SJCRH30 (cell line): ENCODE results near the gene MEGF9. TPM values are rescaled to one million over a fixed set of nuclear protein-coding genes. Genes with fewer than 3 reads are reported as not detected.

ENCODE experiments used
- DNase-seq, 2 experiments: peaks; one replicate each; pipeline ENCODE4 v3.0.0-alpha.2; 2015 to 2020
- H3K27ac ChIP-seq: fragments of 250-450 bp; sonication (Bioruptor Pico); 2 replicates; pipeline ENCODE4 v1.5.1; 2020; ENCODE audit warnings: mild to moderate bottlenecking, moderate library complexity
- H3K27me3 ChIP-seq: fragments of 250-450 bp; sonication (Bioruptor Pico); 2 replicates; pipeline ENCODE4 v1.5.1; 2020; ENCODE audit warnings: mild to moderate bottlenecking, moderate library complexity
- H3K36me3 ChIP-seq: fragments of 250-450 bp; sonication (Bioruptor Pico); 2 replicates; pipeline ENCODE4 v1.5.1; 2020; ENCODE audit warnings: mild to moderate bottlenecking, moderate library complexity
- H3K4me1 ChIP-seq: fragments of 250-450 bp; sonication (Bioruptor Pico); 2 replicates; pipeline ENCODE4 v1.5.1; 2020; ENCODE audit warnings: mild to moderate bottlenecking, moderate library complexity
- H3K4me3 ChIP-seq: fragments of 250-450 bp; sonication (Bioruptor Pico); 2 replicates; pipeline ENCODE4 v1.5.1; 2020; ENCODE audit warnings: mild to moderate bottlenecking, moderate library complexity
- H3K9me3 ChIP-seq: fragments of 250-450 bp; sonication (Bioruptor Pico); replicated peaks from 2 replicates; pipeline ENCODE4 v1.5.1; 2020; ENCODE audit warnings: mild to moderate bottlenecking, moderate library complexity
- total RNA-seq: library from RNA; depleted of rRNA; stranded (reverse); fragments of >200 nt; shearing (Covaris generic); gene quantifications from 2 replicates; pipeline ENCODE4 v1.2.3, GENCODE V29; 2014

MEGF9 gene
- total RNA-seq, 1 experiment from 2014 or later: 12.8 TPM

DNA sequence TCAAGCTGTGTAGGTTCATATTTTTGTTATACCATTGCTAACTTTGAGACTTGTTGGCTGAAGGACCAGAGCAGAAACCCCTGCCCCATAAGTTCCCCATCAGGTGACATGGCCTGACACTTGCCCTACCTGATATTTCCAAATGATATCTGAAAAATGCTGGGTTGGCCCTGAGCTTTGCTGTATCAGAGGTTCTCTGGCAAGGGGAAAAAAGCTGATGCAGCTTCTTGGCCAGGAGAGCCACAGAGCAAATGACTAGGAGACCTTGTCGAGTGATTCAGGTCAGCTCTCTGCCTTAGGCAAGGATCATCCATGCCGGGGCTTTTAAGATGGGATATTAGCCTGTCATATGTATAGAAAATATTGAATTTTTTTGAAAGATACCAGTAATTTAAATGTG lies 2.9 kb upstream of the MEGF9 start:
- Histone ChIP-seq H3K4me3 (no peak overlapping the region), H3K27me3 (no peaks in the 10 kb centered on the region), H3K4me1 (peaks cover 17% of the 10 kb centered on the region), H3K27ac (no peak overlapping the region), H3K9me3 (no peaks in the 10 kb centered on the region), H3K36me3 (no peaks in the 10 kb centered on the region)
- no peak for DNase-seq

DNA sequence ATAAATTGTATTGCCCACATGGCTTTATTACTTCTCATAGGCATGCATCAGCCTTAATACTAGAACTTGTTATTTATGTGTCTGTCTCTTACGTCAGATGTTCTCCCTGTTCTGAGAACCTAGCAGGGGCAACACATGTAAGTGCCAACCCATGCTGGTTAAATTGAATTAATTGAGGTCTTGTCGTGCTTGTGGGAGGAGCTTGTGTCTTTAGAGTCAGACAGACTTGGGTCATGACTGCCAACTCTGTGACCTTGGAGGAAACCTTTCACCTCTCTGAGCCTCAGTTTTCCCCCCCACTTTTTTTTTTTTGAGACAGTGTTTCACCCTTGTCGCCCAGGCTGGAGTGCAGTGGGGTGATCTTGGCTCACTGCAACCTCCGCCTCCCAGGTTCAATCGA lies 2.2 kb upstream of the MEGF9 start:
- H3K36me3 ChIP-seq: no peaks in the 10 kb centered on the region
- no peak overlapping the region for H3K27ac ChIP-seq
- H3K9me3 ChIP-seq: no peaks in the 10 kb centered on the region
- H3K27me3 ChIP-seq: no peaks in the 10 kb centered on the region
- DNase-seq: no peak
- no peak overlapping the region for H3K4me3 ChIP-seq
- peaks cover 18% of the 10 kb centered on the region for H3K4me1 ChIP-seq

DNA sequence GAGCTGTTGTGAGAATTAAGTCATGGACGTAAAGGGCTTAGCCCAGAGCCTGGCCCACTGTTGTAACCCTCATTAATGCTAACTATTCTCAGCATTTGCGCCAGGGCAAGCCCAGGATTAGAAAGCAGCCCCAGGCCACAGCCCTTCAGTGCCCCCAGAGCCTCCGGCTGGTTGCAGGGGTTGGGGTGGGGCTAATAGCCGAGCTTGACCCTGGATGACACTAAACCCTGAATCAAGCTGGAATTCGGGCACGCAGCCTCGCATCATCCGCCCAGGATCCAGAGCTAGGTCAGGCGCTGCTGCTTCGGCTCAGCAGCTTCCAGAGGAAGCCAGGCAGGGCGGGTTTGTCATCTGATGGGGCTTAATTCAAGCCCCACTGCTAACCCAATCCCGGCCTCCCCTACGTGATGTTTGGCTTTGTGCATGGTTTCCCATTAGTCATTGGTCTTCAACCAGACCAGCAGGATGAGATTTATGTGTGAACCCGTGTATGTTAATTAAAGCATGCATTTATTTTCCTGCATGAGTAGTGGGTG lies 1.2 kb upstream of the MEGF9 start:
- Histone ChIP-seq H3K36me3 (no peaks in the 10 kb centered on the region), H3K4me1 (peaks cover 25% of the 10 kb centered on the region), H3K4me3 (peak overlapping the region; percentile 79), H3K9me3 (no peaks in the 10 kb centered on the region), H3K27ac (peak overlapping the region; percentile 83), H3K27me3 (no peaks in the 10 kb centered on the region)
- peak; percentile 84 for DNase-seq

DNA sequence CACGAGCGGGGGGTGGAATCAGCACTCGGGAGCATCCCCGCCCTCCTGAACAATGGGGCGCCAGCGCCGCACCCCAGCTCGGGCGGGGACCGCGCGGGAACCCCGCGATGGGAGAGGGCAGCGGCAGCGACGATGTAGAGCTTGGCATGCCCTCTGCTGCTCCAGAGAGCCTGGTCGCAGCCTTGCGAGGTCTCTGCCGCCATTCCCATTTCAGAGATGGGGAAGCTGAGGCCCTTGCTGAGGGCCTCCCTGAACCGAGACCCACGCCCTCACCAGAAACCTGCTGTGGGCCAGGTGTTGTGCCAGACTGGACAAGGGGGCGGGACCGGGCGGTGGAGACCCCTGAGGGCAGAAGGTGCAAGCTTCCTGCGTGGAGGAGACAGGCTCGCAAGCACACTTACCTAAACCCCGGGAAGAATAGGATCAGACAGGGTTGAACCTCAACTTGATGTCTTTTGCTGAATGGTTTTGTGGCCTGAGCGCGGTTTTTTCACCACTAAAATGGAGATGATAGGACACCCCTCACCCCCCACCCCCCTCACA lies 647 bp upstream of the MEGF9 start:
- H3K4me3 ChIP-seq: peak overlapping the region; percentile 79
- H3K36me3 ChIP-seq: no peaks in the 10 kb centered on the region
- DNase-seq: no peak

DNA sequence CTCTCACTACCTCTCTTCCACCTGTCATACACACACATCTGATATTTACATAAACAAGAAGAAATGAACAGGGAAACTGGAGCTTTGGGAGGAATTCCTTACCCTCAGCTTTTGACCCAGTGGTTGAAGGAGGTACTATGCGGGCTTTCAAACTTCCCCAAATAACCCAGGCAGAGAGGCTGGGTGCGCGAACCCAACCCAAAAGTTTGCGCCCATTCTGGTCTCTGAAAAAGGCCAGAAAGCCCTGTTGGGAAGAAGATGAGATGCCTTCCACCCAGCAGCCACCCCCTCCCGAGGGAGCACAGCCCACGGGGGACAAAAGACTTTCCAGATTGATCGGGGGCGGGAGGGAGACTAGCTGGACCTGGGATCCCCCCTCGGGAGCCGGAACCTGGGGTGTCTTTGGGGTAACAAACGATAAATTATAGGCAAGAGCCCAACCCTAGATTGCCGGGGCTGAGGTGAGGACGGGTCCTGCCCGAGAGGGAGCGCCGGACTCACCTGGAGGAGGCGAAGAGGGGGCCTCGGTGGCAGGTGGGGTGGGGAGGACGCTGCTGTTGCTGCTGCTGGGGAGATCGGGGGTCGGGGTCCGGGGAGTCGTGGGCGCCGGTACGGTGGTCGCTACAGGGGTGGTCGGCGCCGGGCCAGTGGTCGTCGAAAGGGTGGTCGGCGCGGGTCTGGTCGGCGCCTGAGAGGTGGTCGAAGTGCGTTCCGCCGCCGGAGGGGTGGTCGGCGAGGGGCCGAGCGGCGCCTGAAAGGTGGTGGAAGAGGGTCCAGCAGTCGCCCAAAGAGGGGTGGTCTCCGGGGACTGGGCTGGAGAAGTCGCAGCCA lies 798 bp downstream of the MEGF9 start:
- Histone ChIP-seq H3K27ac (no peak overlapping the region), H3K9me3 (no peaks in the 10 kb centered on the region), H3K4me1 (peaks cover 25% of the 10 kb centered on the region), H3K4me3 (peak overlapping the region; percentile 79), H3K36me3 (no peaks in the 10 kb centered on the region), H3K27me3 (no peaks in the 10 kb centered on the region)
- DNase-seq: no peak

More for the DNA sequence above, 647 bp upstream of the MEGF9 start:
- Histone ChIP-seq H3K27me3 (no peaks in the 10 kb centered on the region), H3K27ac (peak overlapping the region; percentile 83), H3K9me3 (no peaks in the 10 kb centered on the region), H3K4me1 (peaks cover 25% of the 10 kb centered on the region)

DNA sequence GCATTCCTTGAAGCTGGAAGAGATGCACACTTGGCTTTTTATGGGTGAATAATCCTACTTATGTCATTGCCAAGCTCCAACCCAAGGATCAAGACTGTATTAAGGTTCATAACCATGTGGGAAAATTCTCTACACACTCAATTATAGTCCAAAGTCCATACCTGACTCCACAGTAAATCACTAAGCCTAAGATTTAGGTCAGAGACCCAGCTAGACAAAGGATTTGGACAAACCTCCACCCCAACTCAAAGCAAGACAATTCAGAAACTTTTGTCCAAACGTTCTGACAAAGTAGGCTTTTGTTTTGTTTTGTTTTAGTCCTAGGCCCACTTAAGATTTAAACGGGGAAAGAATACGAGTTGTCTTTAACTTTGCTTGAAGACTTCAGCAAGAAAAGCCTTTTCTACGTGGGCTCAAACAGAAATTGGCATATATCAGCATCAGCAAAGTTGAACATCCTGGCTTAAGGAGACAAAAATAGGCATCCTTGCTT lies 1.7 kb downstream of the MEGF9 start:
- no peak overlapping the region for H3K27ac ChIP-seq
- H3K9me3 ChIP-seq: no peaks in the 10 kb centered on the region
- H3K27me3 ChIP-seq: no peaks in the 10 kb centered on the region
- no peaks in the 10 kb centered on the region for H3K36me3 ChIP-seq
- peaks cover 25% of the 10 kb centered on the region for H3K4me1 ChIP-seq
- no peak for DNase-seq
- H3K4me3 ChIP-seq: peak overlapping the region; percentile 79

DNA sequence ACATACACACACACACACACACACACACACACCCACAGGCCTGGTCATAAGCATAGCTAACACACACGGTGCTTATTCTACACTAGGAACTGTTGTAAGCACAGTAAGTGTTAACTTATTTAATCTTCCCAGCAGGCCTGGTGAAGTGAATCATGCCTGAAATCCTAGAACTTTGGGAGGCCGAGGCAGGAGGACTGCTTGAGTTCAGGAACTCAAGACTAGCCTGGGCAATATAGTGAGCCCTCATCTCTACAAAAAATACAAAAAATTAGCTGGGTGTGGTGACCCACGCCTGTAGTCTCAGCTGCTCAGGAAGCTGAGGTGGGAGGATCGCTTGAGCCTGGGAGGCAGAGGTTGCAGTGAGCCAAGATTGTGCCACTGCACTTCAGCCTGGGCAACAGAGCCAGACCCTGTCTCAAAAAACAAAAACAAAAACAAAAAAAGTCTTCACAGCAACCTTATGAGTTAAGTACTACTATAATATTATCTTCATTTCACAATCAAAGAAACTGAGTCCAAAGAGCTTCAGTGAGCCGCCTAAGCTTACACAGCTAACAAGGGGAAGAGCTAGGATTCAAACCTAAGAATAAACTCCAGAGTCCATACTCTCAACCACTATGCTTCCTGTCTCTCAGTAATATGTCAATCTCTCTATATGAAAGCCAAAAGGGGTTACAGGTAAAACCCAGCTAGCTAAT lies 2.3 kb downstream of the MEGF9 start:
- DNase-seq: no peak
- Histone ChIP-seq H3K9me3 (no peaks in the 10 kb centered on the region), H3K27ac (no peak overlapping the region), H3K27me3 (no peaks in the 10 kb centered on the region), H3K4me1 (peaks cover 25% of the 10 kb centered on the region), H3K4me3 (no peak overlapping the region), H3K36me3 (no peaks in the 10 kb centered on the region)

DNA sequence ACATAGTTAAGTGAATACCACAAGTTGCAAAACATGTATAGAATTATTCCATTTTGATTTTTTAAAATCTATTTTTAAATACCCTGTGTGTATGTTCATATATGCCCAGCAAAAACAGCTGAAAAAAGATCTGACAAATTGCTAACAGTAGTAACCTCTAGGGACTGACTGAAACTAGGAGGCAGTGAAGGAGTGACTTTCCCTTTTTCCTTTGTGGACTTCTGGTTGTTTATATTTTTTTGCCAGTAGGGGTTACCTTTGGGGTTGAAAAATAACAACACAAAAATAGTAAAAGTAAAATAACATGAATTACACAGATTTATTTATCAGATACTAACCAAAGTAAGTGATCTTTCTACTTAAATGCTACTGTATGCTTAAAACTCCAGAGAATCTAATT lies 2.9 kb downstream of the MEGF9 start:
- no peak for DNase-seq
- H3K9me3 ChIP-seq: no peaks in the 10 kb centered on the region
- no peaks in the 10 kb centered on the region for H3K36me3 ChIP-seq
- no peak overlapping the region; the same call in 1 of the 2 replicates for H3K27ac ChIP-seq
- H3K4me1 ChIP-seq: peaks cover 25% of the 10 kb centered on the region
- no peaks in the 10 kb centered on the region for H3K27me3 ChIP-seq
- no peak overlapping the region for H3K4me3 ChIP-seq

DNA sequence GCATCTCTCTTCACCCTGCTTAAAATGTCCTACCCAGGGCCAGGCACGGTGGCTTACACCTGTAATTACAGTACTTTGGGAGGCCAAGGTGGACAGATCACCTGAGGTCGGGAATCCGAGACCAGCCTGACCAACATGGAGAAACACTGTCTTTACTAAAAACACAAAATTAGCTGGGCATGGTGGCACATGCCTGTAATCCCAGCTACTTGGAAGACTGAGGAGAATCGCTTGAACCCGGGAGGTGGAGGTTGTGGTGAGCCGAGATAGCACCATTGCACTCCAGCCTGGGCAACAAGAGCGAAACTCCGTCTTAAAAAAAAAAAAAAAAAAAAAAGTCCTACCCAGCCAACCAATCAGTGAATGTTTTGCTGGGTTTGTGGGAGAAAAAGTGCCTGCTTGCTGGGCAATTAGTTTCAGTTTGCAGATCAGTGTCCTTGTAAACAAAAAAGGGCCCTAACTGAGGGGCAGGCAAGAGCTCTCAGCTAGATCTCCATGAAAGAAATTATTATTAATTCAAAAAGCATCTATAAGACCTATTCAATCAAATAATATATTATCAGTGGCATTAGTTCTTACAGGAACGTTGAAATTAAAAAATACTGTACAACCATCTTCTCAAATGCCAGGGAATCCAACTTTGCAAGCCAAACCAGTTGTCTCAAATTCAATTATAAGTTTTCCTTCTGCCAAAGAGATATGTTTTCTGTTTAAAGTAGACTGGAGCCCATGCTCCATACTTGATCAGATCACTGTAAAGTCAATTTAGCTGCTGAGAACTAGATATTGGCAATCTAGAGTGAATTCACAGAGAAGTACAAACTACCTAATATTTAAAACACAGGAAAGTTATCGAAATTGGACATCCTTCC lies 3.9 kb downstream of the MEGF9 start:
- no peak overlapping the region for H3K4me3 ChIP-seq
- H3K9me3 ChIP-seq: no peaks in the 10 kb centered on the region
- H3K4me1 ChIP-seq: peaks cover 18% of the 10 kb centered on the region
- peak overlapping the region; percentile 7; the same call in 1 of the 2 replicates for H3K27ac ChIP-seq
- H3K27me3 ChIP-seq: no peaks in the 10 kb centered on the region
- H3K36me3 ChIP-seq: no peaks in the 10 kb centered on the region
- peak; percentile 31 to 57 for DNase-seq

DNA sequence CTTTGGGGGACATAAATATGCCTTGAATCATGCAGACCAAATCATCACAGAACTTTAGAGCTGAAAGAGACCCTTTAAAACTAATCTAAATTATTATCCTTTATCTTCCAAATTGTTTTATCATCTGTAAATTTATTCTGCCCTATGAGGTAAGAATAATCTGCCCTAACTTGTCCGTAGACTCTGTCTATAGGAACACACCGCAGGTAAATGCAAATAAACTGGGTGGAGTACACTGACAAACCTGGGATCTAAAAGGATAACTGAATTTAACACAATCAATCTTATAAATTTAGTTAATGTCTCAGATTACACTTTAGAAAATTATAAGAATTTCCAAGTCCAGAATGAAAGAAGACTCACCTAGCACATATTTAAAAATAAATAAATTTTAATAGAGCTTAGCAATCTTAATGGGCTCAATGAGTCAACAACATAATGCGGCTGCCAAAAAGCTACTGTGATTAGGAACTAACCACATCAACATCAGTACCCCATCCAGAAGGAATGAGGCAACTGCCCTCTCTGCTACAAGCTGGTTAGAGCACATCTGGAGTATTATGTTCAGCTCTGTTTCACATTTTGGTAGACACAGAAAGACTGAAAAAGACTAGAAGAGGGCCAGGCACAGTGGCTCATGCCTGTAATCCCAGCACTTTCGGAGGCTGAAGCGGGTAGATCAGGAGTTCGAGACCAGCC lies 5.6 kb downstream of the MEGF9 start:
- no peak overlapping the region for H3K27ac ChIP-seq
- no peak for DNase-seq
- no peak overlapping the region for H3K4me3 ChIP-seq
- H3K9me3 ChIP-seq: no peaks in the 10 kb centered on the region
- H3K4me1 ChIP-seq: peaks cover 18% of the 10 kb centered on the region
- no peaks in the 10 kb centered on the region for H3K36me3 ChIP-seq
- H3K27me3 ChIP-seq: no peaks in the 10 kb centered on the region

DNA sequence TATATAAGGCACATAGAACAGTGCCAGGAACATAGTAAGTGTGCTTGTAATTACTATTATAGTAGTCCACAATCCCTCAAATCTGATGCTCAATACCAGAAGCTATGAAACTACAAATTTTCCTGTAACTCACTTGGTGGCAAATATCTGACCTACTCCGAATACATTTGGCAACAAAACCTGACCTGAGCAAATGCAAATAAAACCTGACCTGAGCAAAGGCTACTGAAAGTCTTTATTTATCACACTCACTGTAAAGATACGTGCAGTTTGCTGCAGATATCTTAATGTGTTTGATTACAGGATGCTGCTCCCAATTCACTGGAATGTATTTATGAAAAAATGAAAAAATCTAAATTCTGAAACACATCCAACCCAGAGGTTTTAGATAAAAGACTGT lies 7.1 kb downstream of the MEGF9 start:
- peaks cover 8% of the 10 kb centered on the region for H3K4me1 ChIP-seq
- H3K9me3 ChIP-seq: no peaks in the 10 kb centered on the region; the same call in 1 of the 2 replicates
- H3K27me3 ChIP-seq: no peaks in the 10 kb centered on the region
- no peak overlapping the region for H3K27ac ChIP-seq
- H3K4me3 ChIP-seq: no peak overlapping the region
- DNase-seq: no peak
- no peaks in the 10 kb centered on the region for H3K36me3 ChIP-seq

DNA sequence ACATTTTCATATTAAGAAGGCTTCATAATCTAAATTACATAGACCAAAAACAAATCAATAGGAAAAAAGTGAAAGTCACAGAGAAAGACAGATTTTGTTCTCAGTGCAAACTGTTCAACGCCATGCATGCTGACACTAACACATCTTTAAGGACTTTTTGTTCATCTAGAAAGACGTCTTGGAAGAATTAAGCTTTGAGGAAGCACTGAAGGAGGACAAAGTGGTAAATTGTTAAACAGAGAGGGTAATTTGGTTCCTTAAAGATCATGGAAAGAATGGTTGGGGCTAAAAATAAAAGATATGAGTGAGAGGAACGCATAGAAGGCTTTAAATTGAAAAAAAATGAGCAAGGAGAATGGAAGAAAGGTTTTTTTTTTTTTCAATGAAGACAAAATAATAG lies 9.1 kb downstream of the MEGF9 start:
- H3K4me1 ChIP-seq: no peaks in the 10 kb centered on the region; the same call in 1 of the 2 replicates
- H3K27ac ChIP-seq: no peak overlapping the region
- no peaks in the 10 kb centered on the region for H3K36me3 ChIP-seq
- H3K4me3 ChIP-seq: no peak overlapping the region
- no peaks in the 10 kb centered on the region for H3K27me3 ChIP-seq
- no peaks in the 10 kb centered on the region; the same call in 1 of the 2 replicates for H3K9me3 ChIP-seq
- no peak for DNase-seq

DNA sequence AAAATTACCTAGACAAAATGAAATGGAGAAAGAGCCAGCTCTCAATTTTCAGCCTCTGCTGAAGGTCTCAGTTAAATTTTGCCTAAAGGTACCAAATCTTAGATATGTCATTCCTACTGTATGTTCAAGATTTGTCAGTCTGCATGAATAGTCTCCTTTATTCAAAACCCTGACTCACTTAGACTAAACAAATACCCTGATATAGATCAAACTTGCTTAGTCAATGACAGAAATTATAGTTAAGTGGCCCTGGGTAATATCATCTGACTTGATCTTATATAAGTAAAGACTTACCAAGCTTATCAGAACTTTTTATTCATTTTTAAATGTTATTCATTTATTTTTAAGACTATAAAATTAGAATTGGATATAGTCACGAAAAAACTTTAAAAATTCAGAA lies 12.2 kb downstream of the MEGF9 start:
- Histone ChIP-seq H3K36me3 (no peaks in the 10 kb centered on the region), H3K9me3 (no peaks in the 10 kb centered on the region; the same call in 1 of the 2 replicates), H3K27ac (no peak overlapping the region), H3K4me1 (no peaks in the 10 kb centered on the region; the same call in 1 of the 2 replicates), H3K27me3 (no peaks in the 10 kb centered on the region), H3K4me3 (no peak overlapping the region)
- no peak for DNase-seq
